Neuronal stem cell (in vitro differentiated cells): ENCODE data around the gene GAB1.

ENCODE experiments used
- DNase-seq: peaks from one replicate; pipeline ENCODE4 v3.0.0-alpha.2; 2013; ENCODE audit warnings: low spot score
- H2AFZ ChIP-seq: one replicate; pipeline ENCODE4 v1.6.1; 2013; ENCODE audit warnings: mild to moderate bottlenecking, low read length, inconsistent platforms
- H2AK5ac ChIP-seq: 2 replicates; pipeline ENCODE4 v1.6.1; 2013; ENCODE audit warnings: low read depth, mild to moderate bottlenecking, inconsistent platforms, low read length, moderate library complexity, mixed read lengths
- H2BK120ac ChIP-seq: 2 replicates; pipeline ENCODE4 v1.6.1; 2013; ENCODE audit warnings: low read depth, mild to moderate bottlenecking, inconsistent platforms, low read length, moderate library complexity, mixed read lengths
- H2BK12ac ChIP-seq: one replicate; pipeline ENCODE4 v1.6.1; 2013; ENCODE audit warnings: low read length, inconsistent platforms
- H2BK15ac ChIP-seq: 2 replicates; pipeline ENCODE4 v1.6.1; 2013; ENCODE audit warnings: mild to moderate bottlenecking, low read length, inconsistent platforms, mixed read lengths
- H2BK5ac ChIP-seq: one replicate; pipeline ENCODE4 v1.6.1; 2013; ENCODE audit warnings: inconsistent platforms, mild to moderate bottlenecking, low read length, moderate library complexity
- H3K14ac ChIP-seq: one replicate; pipeline ENCODE4 v1.6.1; 2013; ENCODE audit warnings: low read length, inconsistent platforms
- H3K18ac ChIP-seq: 2 replicates; pipeline ENCODE4 v1.6.1; 2013; ENCODE audit warnings: low read length, inconsistent platforms
- H3K23ac ChIP-seq: 2 replicates; pipeline ENCODE4 v1.6.1; 2013; ENCODE audit warnings: low read depth, mild to moderate bottlenecking, mixed read lengths, low read length, inconsistent platforms; ENCODE audit not compliant: poor library complexity
- H3K27ac ChIP-seq: replicated peaks from 3 replicates; pipeline ENCODE4 v1.5.1; 2013; ENCODE audit warnings: low read length, inconsistent platforms
- H3K27me3 ChIP-seq, 3 experiments: 2 replicates each; pipeline ENCODE4 v1.6.1; 2013; ENCODE audit warnings: low read length in 3 of 3, mild to moderate bottlenecking in 2 of 3, inconsistent platforms in 1 of 3, low read depth in 1 of 3, mixed read lengths in 1 of 3, moderate library complexity in 1 of 3; ENCODE audit not compliant: control insufficient read depth in 3 of 3, insufficient read depth in 3 of 3
- H3K36me3 ChIP-seq, 2 donors: replicated peaks in 1 of 2; 2 replicates each; pipeline ENCODE4 v1.6.1; 2013; ENCODE audit warnings: low read length in 2 of 2; ENCODE audit not compliant: control insufficient read depth in 2 of 2, insufficient read depth in 2 of 2
- H3K4ac ChIP-seq: 2 replicates; pipeline ENCODE4 v1.6.1; 2013; ENCODE audit warnings: inconsistent platforms, mild to moderate bottlenecking, low read length, moderate library complexity
- H3K4me1 ChIP-seq, 2 donors: 1 replicate in 1 of 2; 2 replicates in 1 of 2; pipeline ENCODE4 v1.6.1; 2013; ENCODE audit warnings: low read length in 2 of 2, low read depth in 1 of 2; ENCODE audit not compliant: control insufficient read depth in 2 of 2, insufficient read depth in 1 of 2
- H3K4me2 ChIP-seq: one replicate; pipeline ENCODE4 v1.6.1; 2013; ENCODE audit warnings: mild to moderate bottlenecking, low read length, inconsistent platforms; ENCODE audit not compliant: insufficient read depth, poor library complexity, severe bottlenecking
- H3K4me3 ChIP-seq, 2 donors: 2 replicates each; pipeline ENCODE4 v1.5.1; 2013; ENCODE audit warnings: low read length in 2 of 2, mild to moderate bottlenecking in 2 of 2, inconsistent platforms in 1 of 2, moderate library complexity in 1 of 2
- H3K79me1 ChIP-seq: one replicate; pipeline ENCODE4 v1.6.1; 2013; ENCODE audit warnings: low read depth, mild to moderate bottlenecking, inconsistent platforms, low read length, moderate library complexity
- H3K9ac ChIP-seq: one replicate; pipeline ENCODE4 v1.6.1; 2013; ENCODE audit warnings: mild to moderate bottlenecking, low read depth, low read length, inconsistent platforms; ENCODE audit not compliant: poor library complexity
- H3K9me3 ChIP-seq, 2 donors: replicated peaks in 1 of 2; 2 replicates each; pipeline versions ENCODE3 to v1.6.1; 2013; ENCODE audit warnings: low read length in 2 of 2, mild to moderate bottlenecking in 2 of 2, inconsistent platforms in 1 of 2, low read depth in 1 of 2, mixed read lengths in 1 of 2, moderate library complexity in 1 of 2; ENCODE audit not compliant: control insufficient read depth in 2 of 2, insufficient read depth in 1 of 2
- H4K8ac ChIP-seq: one replicate; pipeline ENCODE4 v1.6.1; 2013; ENCODE audit warnings: low read depth, mild to moderate bottlenecking, inconsistent platforms, low read length, moderate library complexity
- H4K91ac ChIP-seq: one replicate; pipeline ENCODE4 v1.6.1; 2013; ENCODE audit warnings: low read length, low read depth, mild to moderate bottlenecking, inconsistent platforms; ENCODE audit not compliant: poor library complexity
- WGBS, 2 donors: extraction: QIAGEN DNeasy Blood & Tissue Kit; methylation state at CpG; one replicate each; pipeline ENCODE4 v1.1.7; 2013; ENCODE audit warnings: missing lambda C conversion rate in 2 of 2, mixed read lengths in 1 of 2; ENCODE audit not compliant: insufficient read length in 2 of 2, insufficient replicate concordance in 1 of 2; ENCODE audit errors: extremely low coverage in 2 of 2; 5-methylcytosine and 5-hydroxymethylcytosine counted together

GAB1 gene

GRCh38 chr4:143451186-143451585, 114.5 kb downstream of the GAB1 start:
- Histone ChIP-seq H3K4me3 (no peak overlapping the region), H2BK5ac (no peak overlapping the region), H2AK5ac (no peak overlapping the region), H3K79me1 (no peaks in the 10 kb centered on the region), H2BK12ac (no peak overlapping the region), H3K27ac (no peak overlapping the region), H2AFZ (no peak overlapping the region), H3K36me3 (peaks cover 2 to 4% of the 10 kb centered on the region in 2 donors), H3K23ac (no peak overlapping the region), H3K4me1 (no peaks in the 10 kb centered on the region), H3K27me3 (no peaks in the 10 kb centered on the region), H2BK120ac (no peak overlapping the region), H3K14ac (no peak overlapping the region), H3K4me2 (no peak overlapping the region), H3K9ac (no peak overlapping the region), H3K9me3 (no peaks in the 10 kb centered on the region), H2BK15ac (no peak overlapping the region), H3K4ac (no peak overlapping the region), H4K91ac (no peak overlapping the region), H4K8ac (no peak overlapping the region), H3K18ac (no peak overlapping the region)
- DNase-seq: no peak
- no CpG with 5 or more reads among the region's 4 CpGs for WGBS, 2 donors

GRCh38 chr4:143455211-143455610, 118.5 kb downstream of the GAB1 start:
- no peak overlapping the region for H2AFZ ChIP-seq
- no peak overlapping the region for H3K9ac ChIP-seq
- H2BK120ac ChIP-seq: no peak overlapping the region
- no peaks in the 10 kb centered on the region for H3K9me3 ChIP-seq
- no peak overlapping the region for H2BK5ac ChIP-seq
- H4K91ac ChIP-seq: no peak overlapping the region
- no peaks in the 10 kb centered on the region for H3K27me3 ChIP-seq
- H3K18ac ChIP-seq: no peak overlapping the region
- no peaks in the 10 kb centered on the region for H3K79me1 ChIP-seq
- no peak overlapping the region for H2BK15ac ChIP-seq
- H2AK5ac ChIP-seq: no peak overlapping the region
- H2BK12ac ChIP-seq: no peak overlapping the region
- no peaks in the 10 kb centered on the region for H3K4me1 ChIP-seq
- no peak overlapping the region for H3K23ac ChIP-seq
- H3K14ac ChIP-seq: no peak overlapping the region
- no peak overlapping the region for H3K4ac ChIP-seq
- no peak overlapping the region for H3K27ac ChIP-seq
- no peak for DNase-seq
- H3K4me3 ChIP-seq: no peak overlapping the region
- H3K4me2 ChIP-seq: no peak overlapping the region
- WGBS, 2 donors: no CpG with 5 or more reads among the region's 3 CpGs
- H4K8ac ChIP-seq: no peak overlapping the region
- peaks cover 2 to 12% of the 10 kb centered on the region in 2 donors for H3K36me3 ChIP-seq

GRCh38 chr4:143458966-143459365, 122.3 kb downstream of the GAB1 start:
- Histone ChIP-seq H3K23ac (no peak overlapping the region), H2BK15ac (no peak overlapping the region), H3K9ac (no peak overlapping the region), H2AFZ (no peak overlapping the region), H3K4me3 (no peak overlapping the region), H3K4ac (no peak overlapping the region), H3K4me2 (no peak overlapping the region), H3K9me3 (no peaks in the 10 kb centered on the region), H2BK12ac (no peak overlapping the region), H3K36me3 (peaks cover 7 to 46% of the 10 kb centered on the region in 2 donors), H3K27ac (no peak overlapping the region), H3K18ac (no peak overlapping the region), H2BK120ac (no peak overlapping the region), H3K27me3 (no peaks in the 10 kb centered on the region), H3K79me1 (no peaks in the 10 kb centered on the region), H3K4me1 (no peaks in the 10 kb centered on the region), H3K14ac (no peak overlapping the region), H4K8ac (no peak overlapping the region), H2BK5ac (no peak overlapping the region), H4K91ac (no peak overlapping the region), H2AK5ac (no peak overlapping the region)
- no peak for DNase-seq

- Histone ChIP-seq H2BK12ac (no peak overlapping the region), H3K79me1 (no peaks in the 10 kb centered on the region), H3K18ac (no peak overlapping the region), H3K4me1 (no peaks in the 10 kb centered on the region), H3K9me3 (no peaks in the 10 kb centered on the region), H3K14ac (no peak overlapping the region), H2BK5ac (no peak overlapping the region), H2BK120ac (no peak overlapping the region), H2BK15ac (no peak overlapping the region), H3K23ac (no peak overlapping the region), H4K8ac (no peak overlapping the region), H2AFZ (no peak overlapping the region), H3K4me2 (no peak overlapping the region), H3K9ac (no peak overlapping the region), H2AK5ac (no peak overlapping the region), H3K36me3 (peaks cover 0 to 22% of the 10 kb centered on the region in 2 donors), H3K4me3 (no peak overlapping the region), H3K4ac (no peak overlapping the region), H3K27me3 (no peaks in the 10 kb centered on the region), H4K91ac (no peak overlapping the region), H3K27ac (no peak overlapping the region)
- no CpG with 5 or more reads among the region's 1 CpG for WGBS, 2 donors
- DNase-seq: no peak
Measured at GRCh38 chr4:143473334-143474126, 136.9 kb downstream of the GAB1 start.
